K562 (cell line): ENCODE results near the gene GLRA2. TPM values are rescaled to one million over a fixed set of nuclear protein-coding genes. Genes with fewer than 3 reads are reported as not detected.

Experiments used
- YBX1 ChIP-seq: fragments of 450-650 bp; IDR thresholded peaks from 2 replicates; pipeline ENCODE4 v1.7.1; 2016; ENCODE audit warnings: mild to moderate bottlenecking
- ZC3H8 ChIP-seq: fragments of 450-650 bp; IDR thresholded peaks from 2 replicates; pipeline ENCODE4 v1.6.1; 2017
- polyA plus RNA-seq, 8 experiments: library from polyadenylated mRNA; depleted of rRNA in 4 of 8; stranded (reverse) in 5 of 8; unstranded in 3 of 8; fragments of >200 nt; fragmentation: Nextera tagmentation in 2 of 8; fragmentation: Illumina TruSeq in 1 of 8; extraction: Ambion mirVana in 2 of 8; extraction: Trizol in 1 of 8; gene quantifications; 2 replicates each; pipeline versions ENCODE4 v1.2.1 to v1.2.3, GENCODE V29; 2011 to 2014; ENCODE audit warnings: inconsistent platforms in 1 of 8, missing spikeins in 1 of 8
- total RNA-seq, 7 experiments: library from RNA; depleted of rRNA in 6 of 7; stranded (reverse); fragments of >200 nt in 6 of 7; fragmentation: Illumina TruSeq in 2 of 7; extraction: Trizol in 2 of 7; gene quantifications; 2 replicates each; pipeline versions ENCODE4 v1.2.1 to v1.2.3, GENCODE V29; 2011 to 2021; ENCODE audit warnings: low replicate concordance in 1 of 7
- TF ChIP-seq, protein P1 (sequence below), 2 experiments: fragments of 450-650 bp; formaldehyde crosslinking in 1 of 2; IDR thresholded peaks; 2 replicates each; pipeline versions ENCODE4 v1.4.0 to v1.6.1; 2014 to 2020; ENCODE audit warnings: mild to moderate bottlenecking in 2 of 2, borderline replicate concordance in 1 of 2, low read depth in 1 of 2

GLRA2 gene
- total and polyA plus RNA-seq, 9 of the 15 experiments (the other 6 are each of a cell fraction or from before 2014, with no cell fraction given) = not detected

- TF ChIP-seq, protein P1, sequence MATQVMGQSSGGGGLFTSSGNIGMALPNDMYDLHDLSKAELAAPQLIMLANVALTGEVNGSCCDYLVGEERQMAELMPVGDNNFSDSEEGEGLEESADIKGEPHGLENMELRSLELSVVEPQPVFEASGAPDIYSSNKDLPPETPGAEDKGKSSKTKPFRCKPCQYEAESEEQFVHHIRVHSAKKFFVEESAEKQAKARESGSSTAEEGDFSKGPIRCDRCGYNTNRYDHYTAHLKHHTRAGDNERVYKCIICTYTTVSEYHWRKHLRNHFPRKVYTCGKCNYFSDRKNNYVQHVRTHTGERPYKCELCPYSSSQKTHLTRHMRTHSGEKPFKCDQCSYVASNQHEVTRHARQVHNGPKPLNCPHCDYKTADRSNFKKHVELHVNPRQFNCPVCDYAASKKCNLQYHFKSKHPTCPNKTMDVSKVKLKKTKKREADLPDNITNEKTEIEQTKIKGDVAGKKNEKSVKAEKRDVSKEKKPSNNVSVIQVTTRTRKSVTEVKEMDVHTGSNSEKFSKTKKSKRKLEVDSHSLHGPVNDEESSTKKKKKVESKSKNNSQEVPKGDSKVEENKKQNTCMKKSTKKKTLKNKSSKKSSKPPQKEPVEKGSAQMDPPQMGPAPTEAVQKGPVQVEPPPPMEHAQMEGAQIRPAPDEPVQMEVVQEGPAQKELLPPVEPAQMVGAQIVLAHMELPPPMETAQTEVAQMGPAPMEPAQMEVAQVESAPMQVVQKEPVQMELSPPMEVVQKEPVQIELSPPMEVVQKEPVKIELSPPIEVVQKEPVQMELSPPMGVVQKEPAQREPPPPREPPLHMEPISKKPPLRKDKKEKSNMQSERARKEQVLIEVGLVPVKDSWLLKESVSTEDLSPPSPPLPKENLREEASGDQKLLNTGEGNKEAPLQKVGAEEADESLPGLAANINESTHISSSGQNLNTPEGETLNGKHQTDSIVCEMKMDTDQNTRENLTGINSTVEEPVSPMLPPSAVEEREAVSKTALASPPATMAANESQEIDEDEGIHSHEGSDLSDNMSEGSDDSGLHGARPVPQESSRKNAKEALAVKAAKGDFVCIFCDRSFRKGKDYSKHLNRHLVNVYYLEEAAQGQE (IDR thresholded peaks at IDR 0.05; ENCODE audit: borderline replicate concordance) = no peak
- TF ChIP-seq, protein P1 (CRISPR knock-in tag; IDR thresholded peaks at IDR 0.05; ENCODE audit: low read depth) = no peak
- TF ChIP-seq YBX1 = no peak
- TF ChIP-seq ZC3H8 = no peak
Measured at GRCh38 chrX:14694611-14695010, 165.3 kb downstream of the GLRA2 start (continued).
